Measurements from ENCODE around the gene ZNF609. TPM values are rescaled to one million over a fixed set of nuclear protein-coding genes. Genes with fewer than 3 reads are reported as not detected.
A peak's percentile ranks its signal among the peaks of the same experiment; 100 is the strongest.

The ZNF609 gene
- polyA plus RNA-seq, 3 donors = 1.3 to 13.2 (median 1.7) TPM

DNA sequence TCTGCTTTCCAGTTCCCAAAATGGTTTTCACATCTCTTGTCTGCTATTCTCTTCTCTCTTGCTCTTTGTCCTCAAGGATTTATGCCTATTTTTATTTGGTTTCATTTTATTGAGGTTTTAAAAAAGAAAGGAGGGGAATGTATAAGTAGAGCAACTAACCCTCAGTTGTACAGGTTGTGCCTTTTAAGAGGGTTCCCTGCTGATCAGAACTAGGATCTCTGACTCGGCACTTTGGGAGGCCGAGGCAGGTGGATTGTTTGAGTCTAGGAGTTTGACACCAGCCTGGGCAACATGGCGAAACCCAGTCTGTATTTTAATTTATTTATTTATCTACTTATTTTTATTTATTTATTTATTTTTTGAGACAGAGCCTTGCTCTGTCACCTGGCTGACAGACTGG is 123.6 kb downstream of the ZNF609 start:
- H3K27me3 ChIP-seq (ENCODE audit: control insufficient read depth in 2 of 2, insufficient read depth in 2 of 2, low read length in 2 of 2) = no peaks in the 10 kb centered on the region
- Mint-ChIP-seq H3K9me3 (peaks cover 3 to 19% (median 7%) of the 10 kb centered on the region in 7 donors), H3K27ac (peak overlapping the region in 3 of 7 donors; percentile 3 to 85 (median 82)), H3K4me1 (peaks cover 54% of the 10 kb centered on the region), H3K4me3 (no peak overlapping the region), H3K27me3 (ENCODE audit: low read depth in 3 of 3) (no peaks in the 10 kb centered on the region), H3K36me3 (peaks cover 1 to 3% of the 10 kb centered on the region in 2 donors)
- TF ChIP-seq, protein P1, sequence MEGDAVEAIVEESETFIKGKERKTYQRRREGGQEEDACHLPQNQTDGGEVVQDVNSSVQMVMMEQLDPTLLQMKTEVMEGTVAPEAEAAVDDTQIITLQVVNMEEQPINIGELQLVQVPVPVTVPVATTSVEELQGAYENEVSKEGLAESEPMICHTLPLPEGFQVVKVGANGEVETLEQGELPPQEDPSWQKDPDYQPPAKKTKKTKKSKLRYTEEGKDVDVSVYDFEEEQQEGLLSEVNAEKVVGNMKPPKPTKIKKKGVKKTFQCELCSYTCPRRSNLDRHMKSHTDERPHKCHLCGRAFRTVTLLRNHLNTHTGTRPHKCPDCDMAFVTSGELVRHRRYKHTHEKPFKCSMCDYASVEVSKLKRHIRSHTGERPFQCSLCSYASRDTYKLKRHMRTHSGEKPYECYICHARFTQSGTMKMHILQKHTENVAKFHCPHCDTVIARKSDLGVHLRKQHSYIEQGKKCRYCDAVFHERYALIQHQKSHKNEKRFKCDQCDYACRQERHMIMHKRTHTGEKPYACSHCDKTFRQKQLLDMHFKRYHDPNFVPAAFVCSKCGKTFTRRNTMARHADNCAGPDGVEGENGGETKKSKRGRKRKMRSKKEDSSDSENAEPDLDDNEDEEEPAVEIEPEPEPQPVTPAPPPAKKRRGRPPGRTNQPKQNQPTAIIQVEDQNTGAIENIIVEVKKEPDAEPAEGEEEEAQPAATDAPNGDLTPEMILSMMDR (IDR thresholded peaks at IDR 0.05) = no peak
- no peak for DNase-seq
- peaks cover 7 to 9% of the 10 kb centered on the region in 2 donors for H3K9me3 ChIP-seq (replicated peaks in 1 of 2; ENCODE audit: control insufficient read depth in 1 of 2, insufficient read depth in 1 of 2, low read length in 2 of 2)
- intact Hi-C loops (cut with micrococcal nuclease) = no loop called here
- no CpG with 5 or more reads among the region's 3 CpGs for WGBS (ENCODE audit: insufficient coverage)
- peaks cover 17 to 36% of the 10 kb centered on the region in 2 donors for H3K4me1 ChIP-seq (ENCODE audit: control insufficient read depth in 1 of 2, insufficient read depth in 2 of 2, low read length in 2 of 2)
- H3K9ac ChIP-seq (ENCODE audit: insufficient read depth, low read length, poor library complexity, severe bottlenecking) = no peak overlapping the region
- peak overlapping the region in 1 of 2 donors; percentile 52 for H3K27ac ChIP-seq (ENCODE audit: low read depth in 1 of 2, low read length in 2 of 2)
- no peak overlapping the region for H2AFZ ChIP-seq (ENCODE audit: insufficient read depth, low read depth, low read length, poor library complexity, severe bottlenecking)
- H3K79me2 ChIP-seq (ENCODE audit: insufficient read depth, low read length) = peaks cover 93% of the 10 kb centered on the region
- peaks cover 67% of the 10 kb centered on the region for H4K20me1 ChIP-seq (ENCODE audit: insufficient read depth, low read length)
- H3K36me3 ChIP-seq (replicated peaks in 1 of 2; ENCODE audit: control insufficient read depth in 1 of 2, insufficient read depth in 2 of 2, low read length in 2 of 2) = no peaks in the 10 kb centered on the region
- no peak overlapping the region for H3K4me3 ChIP-seq (replicated peaks in 1 of 3; ENCODE audit: low read depth in 2 of 3, low read length in 3 of 3)
- peak overlapping the region; percentile 18 for H3K4me2 ChIP-seq (replicated peaks; ENCODE audit: extremely low read depth, low read length, poor library complexity, severe bottlenecking)

DNA sequence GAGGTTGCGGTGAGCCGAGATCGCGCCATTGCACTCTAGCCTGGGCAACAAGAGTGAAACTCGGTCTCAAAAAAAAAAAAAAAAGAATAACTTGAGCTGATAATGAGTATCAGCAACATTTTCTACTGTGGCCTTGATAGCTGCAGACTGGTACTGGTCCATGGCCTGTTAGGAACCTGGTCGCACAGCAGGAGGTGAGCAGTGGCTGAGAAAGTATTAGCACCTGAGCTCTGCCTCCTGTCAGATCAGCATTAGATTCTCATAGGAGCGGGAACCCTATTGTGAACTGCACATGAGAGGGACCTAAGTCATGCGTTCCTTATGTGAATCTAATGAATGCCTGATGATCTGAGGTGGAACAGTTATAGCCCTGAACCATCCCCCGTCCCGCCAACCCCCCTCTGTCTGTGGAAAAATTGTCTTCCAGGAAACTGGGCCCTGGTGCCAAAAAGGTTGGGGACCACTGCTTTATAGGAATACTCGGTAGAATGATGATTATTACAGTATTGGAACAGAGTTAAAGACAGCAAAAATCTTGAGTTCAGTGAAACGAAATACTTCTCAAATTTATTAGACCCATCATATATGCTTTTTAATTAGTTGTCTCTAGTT is 126.0 kb downstream of the ZNF609 start:
- Histone ChIP-seq H3K36me3 (replicated peaks in 1 of 2; ENCODE audit: control insufficient read depth in 1 of 2, insufficient read depth in 2 of 2, low read length in 2 of 2) (no peaks in the 10 kb centered on the region), H3K4me1 (ENCODE audit: control insufficient read depth in 1 of 2, insufficient read depth in 2 of 2, low read length in 2 of 2) (peaks cover 17 to 35% of the 10 kb centered on the region in 2 donors), H3K9ac (ENCODE audit: insufficient read depth, low read length, poor library complexity, severe bottlenecking) (no peak overlapping the region), H2AFZ (ENCODE audit: insufficient read depth, low read depth, low read length, poor library complexity, severe bottlenecking) (no peak overlapping the region), H3K27me3 (ENCODE audit: control insufficient read depth in 2 of 2, insufficient read depth in 2 of 2, low read length in 2 of 2) (no peaks in the 10 kb centered on the region), H3K27ac (ENCODE audit: low read depth in 1 of 2, low read length in 2 of 2) (no peak overlapping the region), H3K79me2 (ENCODE audit: insufficient read depth, low read length) (peaks cover 91% of the 10 kb centered on the region), H3K4me2 (replicated peaks; ENCODE audit: extremely low read depth, low read length, poor library complexity, severe bottlenecking) (no peak overlapping the region), H3K9me3 (replicated peaks in 1 of 2; ENCODE audit: control insufficient read depth in 1 of 2, insufficient read depth in 1 of 2, low read length in 2 of 2) (no peaks in the 10 kb centered on the region), H4K20me1 (ENCODE audit: insufficient read depth, low read length) (peaks cover 73% of the 10 kb centered on the region), H3K4me3 (replicated peaks in 1 of 3; ENCODE audit: low read depth in 2 of 3, low read length in 3 of 3) (no peak overlapping the region)
- H3K27ac Mint-ChIP-seq = peak overlapping the region in 3 of 7 donors; percentile 10 to 79 (median 26)
- no peak overlapping the region for H3K4me3 Mint-ChIP-seq
- H3K27me3 Mint-ChIP-seq (ENCODE audit: low read depth in 3 of 3) = no peaks in the 10 kb centered on the region
- TF ChIP-seq, protein P1 (IDR thresholded peaks at IDR 0.05) = no peak
- H3K9me3 Mint-ChIP-seq = no peaks in the 10 kb centered on the region
- peaks cover 50% of the 10 kb centered on the region for H3K4me1 Mint-ChIP-seq
- intact Hi-C loops (cut with micrococcal nuclease) = no loop called here
- H3K36me3 Mint-ChIP-seq = no peaks in the 10 kb centered on the region
- DNase-seq = no peak
- WGBS (ENCODE audit: insufficient coverage) = 100% methylated on average over 7 of the region's 12 CpGs

All from CD14-positive monocyte (primary cell).